ENCODE measurements around the gene MCC. TPM values are rescaled to one million over a fixed set of nuclear protein-coding genes. Genes with fewer than 3 reads are reported as not detected.

MCC gene
- polyA plus RNA-seq, 10 donors, result 12.7 to 22.2 (median 15.2) TPM

DNA sequence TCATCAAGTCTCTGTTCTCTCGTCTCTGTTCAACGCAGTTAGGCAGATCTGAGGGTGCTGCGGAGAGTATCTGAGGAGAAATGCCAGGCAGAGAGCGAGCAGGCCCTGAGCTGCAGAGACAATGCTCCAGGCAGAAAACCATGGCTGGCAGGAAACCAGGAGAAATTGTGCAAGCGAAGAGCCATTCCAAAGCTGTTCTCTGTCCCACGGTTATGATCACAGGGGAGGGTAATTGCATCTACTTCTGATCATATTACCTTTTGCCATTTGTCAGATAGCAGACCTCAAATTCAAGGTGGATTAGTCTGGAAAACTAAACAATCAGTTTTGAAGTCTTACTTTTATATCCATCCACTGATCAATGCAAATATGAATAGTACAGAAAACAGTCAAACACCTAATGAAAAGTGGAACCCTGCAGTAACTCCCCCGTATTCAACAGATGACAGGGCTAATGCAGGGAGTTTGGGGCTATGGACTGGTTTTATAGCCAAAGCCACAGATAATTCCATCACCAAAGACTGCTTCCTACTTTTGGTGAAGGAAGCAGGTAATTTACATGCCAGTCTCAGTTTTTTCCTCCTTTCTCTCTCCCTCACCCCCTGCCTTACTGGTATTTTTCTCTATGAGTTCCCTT, 283.6 kb downstream of the MCC start:
- DNase-seq, result no peak

- no peak for DNase-seq
These were observed 284.3 kb downstream of the MCC start for GRCh38 chr5:113203916-113204315.

- DNase-seq, result peak in 1 of 3 donors; percentile 37
These were observed 285.2 kb downstream of the MCC start for GRCh38 chr5:113202746-113203716.

DNA sequence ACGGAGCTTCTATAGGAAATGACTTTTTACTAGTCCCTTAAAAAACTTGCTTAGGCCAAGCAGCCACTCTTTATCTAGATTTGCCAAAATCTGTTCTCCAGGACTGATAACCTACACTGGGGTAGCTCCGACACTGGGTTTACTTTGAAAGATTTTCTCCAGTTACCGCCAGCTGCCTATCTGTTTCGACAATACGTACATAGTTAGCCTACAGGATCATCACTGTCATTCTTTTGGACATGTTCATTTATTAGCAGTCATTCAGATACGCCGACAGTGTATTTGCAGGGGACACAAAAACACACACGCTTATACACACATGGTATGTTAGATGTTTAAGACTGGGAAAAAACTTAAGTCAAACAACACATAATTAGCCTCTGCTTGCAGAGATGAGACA, 286.0 kb downstream of the MCC start:
- no peak for DNase-seq

DNA sequence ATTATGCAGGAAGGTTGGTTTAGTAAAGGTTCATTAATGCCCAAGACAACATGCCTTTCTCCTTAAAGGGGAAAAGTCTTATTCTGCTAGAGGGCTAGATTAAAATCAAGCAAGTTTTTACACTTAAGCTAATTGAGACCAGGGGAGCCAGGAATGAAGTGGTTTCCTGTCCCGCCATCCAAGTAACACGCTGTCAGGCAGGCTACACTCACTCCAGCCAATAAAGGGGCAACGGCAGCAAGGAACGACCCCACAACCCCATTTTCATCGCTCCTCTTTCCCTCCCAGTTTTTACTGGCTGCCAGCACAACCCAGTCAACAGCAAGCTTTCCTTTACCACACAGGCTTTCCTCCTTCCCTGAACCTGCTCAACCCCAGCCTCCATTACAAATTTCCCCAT, 286.5 kb downstream of the MCC start:
- DNase-seq, result no peak

DNA sequence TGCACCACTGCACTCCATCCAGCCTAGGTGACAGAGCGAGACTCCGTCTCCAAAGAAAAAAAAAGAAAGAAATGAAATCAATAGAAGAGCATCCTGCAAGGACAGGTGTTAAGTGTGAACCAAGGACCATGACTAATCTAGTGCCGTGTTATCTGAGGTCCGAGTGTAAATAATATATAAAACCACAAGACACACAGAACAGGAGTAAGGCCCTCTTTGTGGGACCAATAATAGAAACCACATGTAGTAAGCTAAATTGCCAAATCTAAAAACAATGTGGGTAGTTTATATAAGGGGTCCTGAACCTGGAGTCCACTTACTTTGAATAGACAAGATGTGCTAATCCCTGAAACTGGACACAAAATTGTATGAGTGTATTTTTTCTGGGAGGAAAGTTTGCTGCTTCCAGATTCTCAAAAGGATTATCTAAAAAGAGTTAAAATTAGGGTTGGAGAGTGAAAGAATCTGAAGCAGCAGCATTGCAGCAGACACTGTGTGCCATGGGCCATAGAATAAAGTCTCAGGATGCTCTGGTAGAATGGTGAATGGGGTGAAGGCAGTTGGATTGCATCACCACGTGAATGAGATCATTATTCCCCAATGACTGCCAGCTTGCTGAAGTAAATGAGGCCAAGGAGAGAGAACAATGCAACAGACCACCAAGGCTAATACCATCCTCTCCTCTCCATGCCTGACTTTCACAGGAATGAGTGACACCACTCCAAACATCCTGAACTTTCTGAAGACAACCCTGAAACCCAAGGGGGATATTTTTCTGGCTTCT, 288.9 kb downstream of the MCC start:
- no peak for DNase-seq

DNA sequence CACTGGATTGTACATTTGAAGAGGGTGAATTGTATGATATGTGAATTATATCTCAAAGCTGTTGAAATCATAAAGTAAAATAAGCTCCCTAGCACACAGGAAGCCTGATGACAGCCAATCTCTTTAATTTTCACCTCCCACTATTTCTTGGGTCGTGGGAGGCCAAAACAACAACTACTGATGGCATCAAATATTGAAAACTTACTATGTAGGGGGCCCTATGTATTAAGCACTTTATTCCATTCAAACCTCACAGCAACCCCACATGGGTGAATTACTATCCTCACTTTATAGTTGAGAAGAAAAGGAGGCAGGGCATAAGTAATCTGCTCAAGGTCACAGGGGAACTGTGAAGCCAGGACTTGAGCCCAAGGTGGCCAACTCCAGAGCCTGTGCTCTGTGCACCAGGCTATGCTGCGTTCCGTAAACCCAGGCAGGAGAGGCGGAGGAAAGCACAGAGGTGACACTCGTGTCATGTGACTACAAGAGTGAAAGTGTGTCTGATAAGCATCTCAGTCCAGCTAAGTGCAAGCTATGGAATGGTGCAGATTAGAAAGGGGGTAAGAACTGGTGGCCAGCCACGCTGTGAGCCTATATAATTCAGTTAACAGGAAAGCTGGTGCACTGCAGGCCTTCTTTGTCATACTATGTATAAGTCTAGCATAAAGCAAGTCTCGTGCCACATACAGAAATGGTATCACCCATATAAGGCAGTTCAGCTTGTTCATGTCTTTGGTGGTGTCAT, 290.6 kb downstream of the MCC start:
- DNase-seq, result no peak

GRCh38 chr5:113195771-113196170, 292.5 kb downstream of the MCC start:
- DNase-seq, result peak in 1 of 3 donors; percentile 31

- no peak for DNase-seq
These were observed 293.0 kb downstream of the MCC start for GRCh38 chr5:113195251-113195650.

GRCh38 chr5:113194591-113194990, 293.7 kb downstream of the MCC start:
- DNase-seq, result no peak

DNA sequence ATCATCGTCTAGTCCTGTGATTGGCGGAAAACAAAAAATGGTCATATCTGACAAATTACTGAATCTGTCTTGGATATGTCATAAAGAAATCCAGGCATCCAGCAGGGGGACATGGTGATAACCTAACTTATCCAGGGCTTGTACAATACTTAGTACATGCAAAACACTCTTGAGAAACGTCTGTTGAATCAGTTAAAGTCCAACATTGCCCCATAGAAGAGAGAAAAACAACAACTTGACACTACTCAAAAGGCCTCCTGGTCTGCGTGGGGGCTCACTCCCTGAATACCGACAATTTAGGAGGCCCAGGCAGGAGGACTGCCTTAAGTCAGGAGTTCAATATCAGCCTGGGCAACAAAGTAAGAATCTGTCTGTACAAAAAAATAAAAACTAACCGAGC, 294.1 kb downstream of the MCC start:
- no peak for DNase-seq

GRCh38 chr5:113193311-113193978, 294.8 kb downstream of the MCC start:
- no peak for DNase-seq

GRCh38 chr5:113192541-113192940, 295.7 kb downstream of the MCC start:
- no peak for DNase-seq

DNA sequence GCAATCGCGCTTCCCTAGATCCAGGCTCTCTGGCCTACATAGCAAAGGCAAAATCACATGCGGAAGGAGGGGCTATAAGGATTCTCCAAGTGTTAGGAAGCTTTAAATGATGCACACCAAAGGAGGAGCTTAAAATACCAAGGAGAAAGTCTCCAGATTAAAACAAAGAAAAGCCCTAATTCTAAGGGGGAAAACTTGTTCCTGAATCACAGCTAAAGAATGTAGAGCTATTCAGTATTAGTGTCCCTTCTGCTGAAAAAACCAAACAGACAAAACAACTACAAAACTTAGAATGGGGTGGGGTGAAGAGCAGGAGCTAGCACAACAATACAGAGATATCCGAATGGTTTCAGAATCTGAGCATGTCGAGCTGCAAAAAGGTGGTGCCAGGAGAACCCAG, 297.9 kb downstream of the MCC start:
- DNase-seq, result no peak

DNA sequence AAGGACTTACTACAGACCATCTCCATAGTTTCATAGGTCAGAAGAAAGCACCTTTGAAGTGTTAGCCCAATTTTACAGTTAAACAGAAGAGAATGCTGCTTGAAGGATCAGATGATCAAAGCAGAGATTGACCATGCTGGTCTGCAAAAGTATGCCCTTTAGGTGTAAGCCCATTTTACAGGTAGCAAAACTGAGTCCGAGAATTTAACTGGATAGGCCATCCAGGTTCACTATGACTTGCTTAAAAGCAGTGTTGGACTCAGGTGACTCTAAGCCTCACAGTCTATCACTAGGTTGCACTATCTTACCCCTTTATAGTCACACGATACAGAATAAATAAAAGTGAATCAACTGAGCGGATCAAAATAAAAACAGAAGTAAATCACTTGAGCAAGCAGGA, 299.0 kb downstream of the MCC start:
- no peak for DNase-seq

DNA sequence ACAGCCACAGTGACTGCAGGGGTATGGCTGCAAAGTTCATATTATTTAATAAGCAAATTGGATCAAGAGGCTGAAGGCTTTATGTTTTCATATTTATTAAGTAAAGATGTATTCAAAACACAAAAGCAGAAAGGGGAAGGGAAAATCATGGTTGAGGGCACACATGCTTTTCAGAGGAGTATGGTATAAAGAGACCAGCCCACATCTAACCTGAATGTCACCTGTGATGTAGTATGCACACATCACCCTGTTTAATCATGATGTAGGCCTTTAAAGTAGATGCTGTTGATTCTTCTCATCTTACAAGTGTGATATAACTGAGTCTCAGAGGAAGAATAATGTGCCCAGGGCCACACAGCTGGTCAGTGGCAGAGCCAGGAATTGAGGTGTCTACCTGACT, 299.8 kb downstream of the MCC start:
- no peak for DNase-seq

DNA sequence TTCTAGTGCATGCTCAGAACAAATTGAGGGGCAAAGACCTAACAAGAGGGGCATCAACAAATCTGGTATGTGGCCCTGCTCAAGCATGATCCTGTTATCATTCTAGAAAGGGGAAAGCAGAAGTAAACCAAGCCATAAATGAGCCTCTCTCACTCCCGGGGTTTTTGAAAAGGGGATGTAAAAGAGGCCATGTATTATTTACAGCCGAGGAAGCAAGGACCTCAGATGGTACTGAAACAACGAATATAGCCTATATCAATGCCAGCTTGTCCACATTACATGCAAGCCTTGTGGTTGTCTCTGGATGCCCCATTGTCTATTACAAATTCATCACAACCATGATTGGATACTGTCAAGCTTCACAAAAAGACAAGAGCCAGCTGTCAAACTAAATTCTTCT, 300.3 kb downstream of the MCC start:
- no peak for DNase-seq

DNA sequence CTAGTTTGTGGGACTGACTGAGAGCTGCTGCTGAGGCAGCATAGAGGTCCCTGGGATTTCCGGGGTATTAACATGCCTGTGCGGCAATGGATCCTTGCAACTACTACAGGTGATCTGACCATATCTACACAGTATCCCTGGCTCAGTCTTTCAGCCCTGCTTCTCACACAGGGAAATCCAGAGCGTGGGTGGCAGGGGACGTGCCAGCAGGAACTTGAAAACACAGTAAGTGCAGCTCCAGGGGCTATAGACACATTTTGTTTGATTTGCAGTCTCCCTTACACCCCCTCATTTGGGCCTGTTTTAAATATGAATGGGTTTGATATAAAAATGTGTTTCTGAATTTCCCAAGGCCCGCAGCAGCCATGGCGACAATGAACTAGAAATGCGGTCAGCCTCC, 302.2 kb downstream of the MCC start:
- no peak for DNase-seq

GRCh38 chr5:113183694-113184093, 304.6 kb downstream of the MCC start:
- no peak for DNase-seq

GRCh38 chr5:113182658-113183344, 305.5 kb downstream of the MCC start:
- no peak for DNase-seq

Data from muscle of back (tissue), 11 donors.